Measurements from ENCODE around the gene MAML3. TPM values are rescaled to one million over a fixed set of nuclear protein-coding genes. Genes with fewer than 3 reads are reported as not detected.

Gene MAML3
- total RNA-seq, 2 donors from 2014 or later = 9.3 to 10.1 TPM

DNA sequence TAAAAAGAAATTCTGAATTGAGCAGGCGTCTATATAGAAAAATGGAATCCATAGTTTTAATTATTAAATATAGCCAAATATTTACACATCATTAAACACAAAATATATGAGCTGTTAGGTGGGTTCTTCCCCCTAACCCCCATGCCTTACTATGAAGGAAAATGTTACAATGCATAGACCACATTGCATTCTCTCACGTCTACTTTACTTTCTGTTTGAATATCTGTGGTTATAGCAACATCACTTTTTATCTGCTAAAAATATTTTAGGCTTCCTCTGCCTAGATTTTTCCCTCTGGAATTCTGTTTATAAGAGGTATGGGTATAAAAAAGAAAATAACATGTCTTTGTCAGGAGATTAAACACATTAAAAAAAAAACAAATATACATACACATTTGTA is 73.1 kb downstream of the MAML3 start:
- no peak overlapping the region for H3K27ac ChIP-seq
- no peaks in the 10 kb centered on the region for H3K36me3 ChIP-seq
- no peaks in the 10 kb centered on the region for H3K4me1 ChIP-seq

DNA sequence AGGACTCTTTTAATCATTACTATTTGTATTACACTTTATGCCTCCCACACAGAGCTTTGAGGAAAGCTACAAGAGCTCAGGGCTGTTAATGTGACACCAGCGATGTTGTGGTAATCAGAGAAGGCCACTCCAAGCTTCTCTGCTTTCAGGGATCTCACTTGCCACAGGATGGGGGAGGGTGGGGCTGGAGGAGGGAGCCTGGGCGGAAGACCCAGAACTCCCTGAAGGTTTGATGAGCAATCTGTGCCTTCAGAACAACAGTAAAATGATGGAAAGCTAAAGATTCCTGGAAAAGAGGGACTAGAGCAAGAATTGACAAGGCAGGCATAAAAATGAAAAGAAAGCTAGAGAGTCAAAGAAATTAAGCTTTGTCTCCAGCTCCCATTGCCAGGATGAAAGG is 75.6 kb downstream of the MAML3 start:
- H3K4me1 ChIP-seq = no peaks in the 10 kb centered on the region

More for the DNA sequence above, 73.1 kb downstream of the MAML3 start:
- Histone ChIP-seq H3K9ac (ENCODE audit: low read depth in 2 of 2, low read length in 2 of 2) (no peak overlapping the region), H3K4me3 (no peak overlapping the region), H3K27me3 (no peaks in the 10 kb centered on the region), H3K9me3 (no peaks in the 10 kb centered on the region)
- no peak for DNase-seq
- intact Hi-C loops (cut with DNase I) = no loop called here
- no peak for TF ChIP-seq CTCF (IDR thresholded peaks at IDR 0.05)

GRCh38 chr4:140076307-140076706 is 77.7 kb downstream of the MAML3 start:
- no peak for TF ChIP-seq CTCF (IDR thresholded peaks at IDR 0.05)

More for the DNA sequence above, 75.6 kb downstream of the MAML3 start:
- DNase-seq = no peak
- H3K4me3 ChIP-seq = no peak overlapping the region
- intact Hi-C loops (cut with DNase I) = no loop called here
- H3K27ac ChIP-seq = no peak overlapping the region
- TF ChIP-seq CTCF (IDR thresholded peaks at IDR 0.05) = no peak
- no peaks in the 10 kb centered on the region for H3K9me3 ChIP-seq
- H3K27me3 ChIP-seq = no peaks in the 10 kb centered on the region
- H3K36me3 ChIP-seq = no peaks in the 10 kb centered on the region
- H3K9ac ChIP-seq (ENCODE audit: low read depth in 2 of 2, low read length in 2 of 2) = no peak overlapping the region

GRCh38 chr4:140071806-140072205 is 82.2 kb downstream of the MAML3 start:
- TF ChIP-seq CTCF (IDR thresholded peaks at IDR 0.05) = no peak
- Histone ChIP-seq H3K4me3 (no peak overlapping the region), H3K4me1 (no peaks in the 10 kb centered on the region), H3K27me3 (no peaks in the 10 kb centered on the region), H3K27ac (no peak overlapping the region), H3K9me3 (no peaks in the 10 kb centered on the region), H3K9ac (ENCODE audit: low read depth in 2 of 2, low read length in 2 of 2) (no peak overlapping the region), H3K36me3 (no peaks in the 10 kb centered on the region)
- intact Hi-C loops (cut with DNase I) = no loop called here
- no peak for DNase-seq

More at GRCh38 chr4:140076307-140076706, 77.7 kb downstream of the MAML3 start:
- Histone ChIP-seq H3K4me3 (no peak overlapping the region), H3K9ac (ENCODE audit: low read depth in 2 of 2, low read length in 2 of 2) (no peak overlapping the region), H3K27me3 (no peaks in the 10 kb centered on the region), H3K4me1 (no peaks in the 10 kb centered on the region), H3K36me3 (no peaks in the 10 kb centered on the region), H3K9me3 (no peaks in the 10 kb centered on the region), H3K27ac (no peak overlapping the region)
- DNase-seq = no peak
- intact Hi-C loops (cut with DNase I) = no loop called here

GRCh38 chr4:140070973-140071372 is 83.0 kb downstream of the MAML3 start:
- Histone ChIP-seq H3K36me3 (no peaks in the 10 kb centered on the region), H3K9me3 (no peaks in the 10 kb centered on the region), H3K9ac (ENCODE audit: low read depth in 2 of 2, low read length in 2 of 2) (no peak overlapping the region), H3K27ac (no peak overlapping the region), H3K4me3 (no peak overlapping the region), H3K27me3 (no peaks in the 10 kb centered on the region), H3K4me1 (no peaks in the 10 kb centered on the region)
- TF ChIP-seq CTCF (IDR thresholded peaks at IDR 0.05) = no peak
- no peak for DNase-seq
- intact Hi-C loops (cut with DNase I) = no loop called here

DNA sequence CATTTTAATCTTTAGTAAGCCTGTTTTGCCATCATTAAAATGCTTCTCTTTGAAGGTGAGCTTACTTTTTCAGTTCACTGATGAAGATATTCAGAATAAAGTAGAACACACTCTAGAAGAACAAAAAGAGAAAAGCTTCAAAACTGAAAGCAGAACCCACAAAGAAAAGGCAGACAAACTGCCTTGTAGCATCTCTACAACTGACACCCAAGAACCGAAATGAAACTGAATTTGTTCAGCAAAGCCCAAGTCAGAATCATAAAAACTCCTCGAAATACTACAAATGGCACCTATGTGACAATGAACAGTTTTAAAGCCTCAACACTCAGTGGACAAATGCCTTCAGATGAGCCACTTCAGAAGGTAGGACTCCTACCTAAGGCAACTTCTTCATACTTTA is 83.6 kb downstream of the MAML3 start:
- no peak for TF ChIP-seq CTCF (IDR thresholded peaks at IDR 0.05)
- no peaks in the 10 kb centered on the region for H3K27me3 ChIP-seq
- no peak for DNase-seq
- intact Hi-C loops (cut with DNase I) = no loop called here
- no peak overlapping the region for H3K4me3 ChIP-seq
- no peak overlapping the region for H3K27ac ChIP-seq
- H3K36me3 ChIP-seq = no peaks in the 10 kb centered on the region
- no peak overlapping the region for H3K9ac ChIP-seq (ENCODE audit: low read depth in 2 of 2, low read length in 2 of 2)
- H3K4me1 ChIP-seq = no peaks in the 10 kb centered on the region
- H3K9me3 ChIP-seq = no peaks in the 10 kb centered on the region
